ENCODE results near the gene TMEM100.

The TMEM100 gene

GRCh38 chr17:55706808-55707773, 15.6 kb downstream of the TMEM100 start:
- no peak overlapping the region for H3K9ac ChIP-seq (ENCODE audit: low read depth, low read length, poor library complexity, severe bottlenecking)
- no peaks in the 10 kb centered on the region for H3K27me3 ChIP-seq (ENCODE audit: insufficient read depth, low read length, poor library complexity, severe bottlenecking)
- H3F3A ChIP-seq (ENCODE audit: low read depth), result no peaks in the 10 kb centered on the region
- H3K79me2 ChIP-seq (ENCODE audit: insufficient read depth, low read length), result no peaks in the 10 kb centered on the region
- TF ChIP-seq EZH2phosphoT487 (IDR thresholded peaks at IDR 0.05; ENCODE audit: borderline replicate concordance) (no peak), CTCF (conservative IDR thresholded peaks at IDR 0.05; ENCODE audit: low read length) (no peak)
- no peak overlapping the region for H3K4me2 ChIP-seq (ENCODE audit: low read depth, low read length, poor library complexity, severe bottlenecking)
- no peaks in the 10 kb centered on the region for H4K20me1 ChIP-seq (ENCODE audit: insufficient read depth, low read length, poor library complexity, severe bottlenecking)
- no peak overlapping the region; the same call in 1 of the 2 replicates for H2AFZ ChIP-seq (ENCODE audit: low read length)
- no peaks in the 10 kb centered on the region for H3K9me3 ChIP-seq (ENCODE audit: insufficient read depth, low read depth, low read length)
- no peaks in the 10 kb centered on the region for H3K9me2 ChIP-seq (replicated peaks; ENCODE audit: low read depth, low read length)
- no peaks in the 10 kb centered on the region for H3K4me1 ChIP-seq (ENCODE audit: insufficient read depth, low read length, poor library complexity, severe bottlenecking)
- no peaks in the 10 kb centered on the region for H3K36me3 ChIP-seq (ENCODE audit: insufficient read depth, low read length)
- H3K4me3 ChIP-seq (ENCODE audit: low read length, poor library complexity, severe bottlenecking), result no peak overlapping the region

GRCh38 chr17:55705847-55706246, 16.8 kb downstream of the TMEM100 start:
- no peak overlapping the region for H2AFZ ChIP-seq (ENCODE audit: low read length)
- H3K4me1 ChIP-seq (ENCODE audit: insufficient read depth, low read length, poor library complexity, severe bottlenecking), result no peaks in the 10 kb centered on the region
- no peaks in the 10 kb centered on the region for H3K9me2 ChIP-seq (replicated peaks; ENCODE audit: low read depth, low read length)
- no peaks in the 10 kb centered on the region for H4K20me1 ChIP-seq (ENCODE audit: insufficient read depth, low read length, poor library complexity, severe bottlenecking)
- no peaks in the 10 kb centered on the region for H3K9me3 ChIP-seq (ENCODE audit: insufficient read depth, low read depth, low read length)
- H3F3A ChIP-seq (ENCODE audit: low read depth), result no peaks in the 10 kb centered on the region
- no peaks in the 10 kb centered on the region for H3K36me3 ChIP-seq (ENCODE audit: insufficient read depth, low read length)
- H3K27me3 ChIP-seq (ENCODE audit: insufficient read depth, low read length, poor library complexity, severe bottlenecking), result no peaks in the 10 kb centered on the region
- no peak overlapping the region for H3K4me3 ChIP-seq (ENCODE audit: low read length, poor library complexity, severe bottlenecking)
- TF ChIP-seq CTCF (conservative IDR thresholded peaks at IDR 0.05; ENCODE audit: low read length), result no peak
- TF ChIP-seq EZH2phosphoT487 (IDR thresholded peaks at IDR 0.05; ENCODE audit: borderline replicate concordance), result no peak
- H3K79me2 ChIP-seq (ENCODE audit: insufficient read depth, low read length), result no peaks in the 10 kb centered on the region
- no peak overlapping the region for H3K9ac ChIP-seq (ENCODE audit: low read depth, low read length, poor library complexity, severe bottlenecking)
- H3K4me2 ChIP-seq (ENCODE audit: low read depth, low read length, poor library complexity, severe bottlenecking), result no peak overlapping the region

- Histone ChIP-seq H3K79me2 (ENCODE audit: insufficient read depth, low read length) (no peaks in the 10 kb centered on the region), H3K9ac (ENCODE audit: low read depth, low read length, poor library complexity, severe bottlenecking) (no peak overlapping the region), H3K4me2 (ENCODE audit: low read depth, low read length, poor library complexity, severe bottlenecking) (no peak overlapping the region), H3F3A (ENCODE audit: low read depth) (no peaks in the 10 kb centered on the region), H2AFZ (ENCODE audit: low read length) (no peak overlapping the region), H3K4me1 (ENCODE audit: insufficient read depth, low read length, poor library complexity, severe bottlenecking) (no peaks in the 10 kb centered on the region), H3K9me2 (replicated peaks; ENCODE audit: low read depth, low read length) (no peaks in the 10 kb centered on the region), H4K20me1 (ENCODE audit: insufficient read depth, low read length, poor library complexity, severe bottlenecking) (no peaks in the 10 kb centered on the region), H3K27me3 (ENCODE audit: insufficient read depth, low read length, poor library complexity, severe bottlenecking) (no peaks in the 10 kb centered on the region), H3K4me3 (ENCODE audit: low read length, poor library complexity, severe bottlenecking) (no peak overlapping the region), H3K36me3 (ENCODE audit: insufficient read depth, low read length) (no peaks in the 10 kb centered on the region), H3K9me3 (ENCODE audit: insufficient read depth, low read depth, low read length) (no peaks in the 10 kb centered on the region)
- no peak for TF ChIP-seq CTCF (conservative IDR thresholded peaks at IDR 0.05; ENCODE audit: low read length)
- TF ChIP-seq EZH2phosphoT487 (IDR thresholded peaks at IDR 0.05; ENCODE audit: borderline replicate concordance), result no peak
These were observed 18.3 kb downstream of the TMEM100 start for GRCh38 chr17:55704401-55704800.

Data from Loucy (cell line).